Spleen (tissue), 7 donors: ENCODE data around the gene SHC1.

Experiments
- POLR2A ChIP-seq, 3 donors: fragments of 450-650 bp; IDR thresholded peaks; one replicate each; pipeline ENCODE4 v1.5.1; 2017; ENCODE audit warnings: antibody characterized with exemption in 3 of 3, mild to moderate bottlenecking in 1 of 3
- TF ChIP-seq, protein P1 (sequence below), 11 experiments: fragments of 200-600 bp in 7 of 11; fragments of 450-650 bp in 4 of 11; sonication (generic) in 4 of 11; IDR thresholded peaks in 8 of 11; conservative IDR thresholded peaks in 3 of 11; 1 replicate in 7 of 11; 2 replicates in 4 of 11; pipeline versions ENCODE4 v1.4.0 to v1.8.0; 2016 to 2021; ENCODE audit warnings: antibody characterized with exemption in 11 of 11, inconsistent platforms in 4 of 11, mild to moderate bottlenecking in 1 of 11
- donor health status: DM: no; HTN: no; CAD: no; lungs with moderate emphysema.
- donor health status: DM: no; HTN: no; CAD: no.
- donor health status: DM: no; HTN: no; CAD: no.

DNA sequence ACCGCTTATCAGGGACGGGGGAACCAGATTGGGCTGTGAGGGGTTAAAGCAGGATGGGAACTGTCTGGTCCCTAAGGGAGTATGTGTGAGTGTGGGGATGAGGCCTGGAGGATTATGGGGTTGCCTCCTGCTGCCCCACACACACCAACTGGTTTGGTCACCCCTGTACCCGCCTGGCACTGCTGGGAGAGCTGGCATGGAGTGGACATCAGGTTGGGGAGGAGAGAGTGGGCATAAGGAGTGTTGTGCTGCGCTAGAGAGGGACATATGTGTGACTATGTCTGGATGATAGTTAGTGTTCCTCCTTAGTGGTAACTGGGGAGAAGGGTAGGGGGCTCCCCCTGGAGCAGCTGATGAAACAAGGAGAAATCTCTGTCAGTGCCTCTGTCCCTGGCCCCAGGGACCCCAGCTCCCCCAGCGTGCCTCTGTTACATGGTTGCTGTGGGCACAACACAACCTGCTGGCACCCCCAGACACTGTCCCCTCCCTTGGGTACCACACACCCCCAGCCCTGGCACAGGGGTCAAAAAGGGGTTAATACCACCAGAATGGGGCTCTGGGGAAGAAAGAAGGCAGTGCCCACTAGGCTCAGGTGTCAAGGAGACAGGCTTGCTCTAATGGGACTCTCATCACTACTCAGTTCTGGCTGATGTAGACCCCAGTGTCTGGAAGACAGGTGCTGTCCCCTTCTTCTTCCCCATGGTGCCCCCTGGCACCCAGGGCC is 34.0 kb upstream of the SHC1 start:
- TF ChIP-seq, protein P1, sequence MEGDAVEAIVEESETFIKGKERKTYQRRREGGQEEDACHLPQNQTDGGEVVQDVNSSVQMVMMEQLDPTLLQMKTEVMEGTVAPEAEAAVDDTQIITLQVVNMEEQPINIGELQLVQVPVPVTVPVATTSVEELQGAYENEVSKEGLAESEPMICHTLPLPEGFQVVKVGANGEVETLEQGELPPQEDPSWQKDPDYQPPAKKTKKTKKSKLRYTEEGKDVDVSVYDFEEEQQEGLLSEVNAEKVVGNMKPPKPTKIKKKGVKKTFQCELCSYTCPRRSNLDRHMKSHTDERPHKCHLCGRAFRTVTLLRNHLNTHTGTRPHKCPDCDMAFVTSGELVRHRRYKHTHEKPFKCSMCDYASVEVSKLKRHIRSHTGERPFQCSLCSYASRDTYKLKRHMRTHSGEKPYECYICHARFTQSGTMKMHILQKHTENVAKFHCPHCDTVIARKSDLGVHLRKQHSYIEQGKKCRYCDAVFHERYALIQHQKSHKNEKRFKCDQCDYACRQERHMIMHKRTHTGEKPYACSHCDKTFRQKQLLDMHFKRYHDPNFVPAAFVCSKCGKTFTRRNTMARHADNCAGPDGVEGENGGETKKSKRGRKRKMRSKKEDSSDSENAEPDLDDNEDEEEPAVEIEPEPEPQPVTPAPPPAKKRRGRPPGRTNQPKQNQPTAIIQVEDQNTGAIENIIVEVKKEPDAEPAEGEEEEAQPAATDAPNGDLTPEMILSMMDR (IDR thresholded peaks at IDR 0.05 in 8 of 11, conservative IDR thresholded peaks at IDR 0.05 in 3 of 11) = no peak
- no peak for TF ChIP-seq POLR2A (IDR thresholded peaks at IDR 0.05)
